GM19099 (cell line): Measurements from ENCODE around the gene HS1BP3.

ENCODE experiments used
- POLR2A ChIP-seq: IDR thresholded peaks from 3 replicates; pipeline ENCODE4 v1.6.1; 2011; ENCODE audit warnings: low read depth; ENCODE audit not compliant: insufficient read length; ENCODE audit errors: extremely low read depth

Gene HS1BP3

GRCh38 chr2:20593072-20594034, 57.5 kb downstream of the HS1BP3 start:
- no peak for TF ChIP-seq POLR2A

GRCh38 chr2:20592106-20593071, 58.5 kb downstream of the HS1BP3 start:
- no peak for TF ChIP-seq POLR2A

GRCh38 chr2:20590704-20591515, 60.0 kb downstream of the HS1BP3 start:
- no peak for TF ChIP-seq POLR2A

GRCh38 chr2:20589975-20590703, 60.8 kb downstream of the HS1BP3 start:
- TF ChIP-seq POLR2A = no peak

GRCh38 chr2:20588918-20589871, 61.7 kb downstream of the HS1BP3 start:
- TF ChIP-seq POLR2A = no peak

- TF ChIP-seq POLR2A = no peak
These were observed 64.9 kb downstream of the HS1BP3 start for GRCh38 chr2:20585710-20586594.

GRCh38 chr2:20585359-20585709, 65.6 kb downstream of the HS1BP3 start:
- TF ChIP-seq POLR2A = no peak

- no peak for TF ChIP-seq POLR2A
These were observed 66.2 kb downstream of the HS1BP3 start for GRCh38 chr2:20584399-20585358.

GRCh38 chr2:20584045-20584398, 66.9 kb downstream of the HS1BP3 start:
- TF ChIP-seq POLR2A = no peak

GRCh38 chr2:20583425-20583881, 67.4 kb downstream of the HS1BP3 start:
- no peak for TF ChIP-seq POLR2A
